CD14-positive monocyte (primary cell): ENCODE results near the gene FITM2. TPM values are rescaled to one million over a fixed set of nuclear protein-coding genes. Genes with fewer than 3 reads are reported as not detected.

Source experiments
- DNase-seq, 3 donors: peaks; one replicate each; pipeline ENCODE4 v3.0.0-alpha.2; 2011 to 2022
- H2AFZ ChIP-seq: 2 replicates; pipeline ENCODE4 v1.6.0; 2012; ENCODE audit warnings: mild to moderate bottlenecking, low read depth, low read length, inconsistent platforms; ENCODE audit not compliant: insufficient read depth, poor library complexity, severe bottlenecking
- H3K27ac ChIP-seq, 2 donors: 1 replicate in 1 of 2; 2 replicates in 1 of 2; pipeline ENCODE4 v1.5.1; 2012 to 2013; ENCODE audit warnings: low read length in 2 of 2, control low read depth in 1 of 2, inconsistent platforms in 1 of 2, low read depth in 1 of 2, mild to moderate bottlenecking in 1 of 2
- H3K27me3 ChIP-seq, 2 donors: one replicate each; pipeline versions ENCODE4 v1.6.0 to v1.6.1; 2011 to 2013; ENCODE audit warnings: low read length in 2 of 2; ENCODE audit not compliant: control insufficient read depth in 2 of 2, insufficient read depth in 2 of 2
- H3K36me3 ChIP-seq, 2 donors: replicated peaks in 1 of 2; 1 replicate in 1 of 2; 2 replicates in 1 of 2; pipeline versions ENCODE4 v1.5.1 to v1.6.1; 2012 to 2013; ENCODE audit warnings: low read length in 2 of 2, control low read depth in 1 of 2, inconsistent platforms in 1 of 2, mild to moderate bottlenecking in 1 of 2; ENCODE audit not compliant: insufficient read depth in 2 of 2, control insufficient read depth in 1 of 2
- H3K4me1 ChIP-seq, 2 donors: 1 replicate in 1 of 2; 2 replicates in 1 of 2; pipeline versions ENCODE4 v1.5.1 to v1.6.1; 2012 to 2013; ENCODE audit warnings: low read length in 2 of 2, control low read depth in 1 of 2, inconsistent platforms in 1 of 2, mild to moderate bottlenecking in 1 of 2, moderate library complexity in 1 of 2; ENCODE audit not compliant: insufficient read depth in 2 of 2, control insufficient read depth in 1 of 2
- H3K4me2 ChIP-seq: replicated peaks from 2 replicates; pipeline ENCODE3; 2012; ENCODE audit warnings: low read length, moderate library complexity, mild to moderate bottlenecking; ENCODE audit not compliant: poor library complexity, severe bottlenecking; ENCODE audit errors: extremely low read depth
- H3K4me3 ChIP-seq, 3 experiments: fragments of 200-600 bp in 1 of 3; sonication (generic) in 1 of 3; replicated peaks in 1 of 3; 1 replicate in 2 of 3; 2 replicates in 1 of 3; pipeline ENCODE4 v1.5.1; 2011 to 2013; ENCODE audit warnings: low read length in 3 of 3, mild to moderate bottlenecking in 3 of 3, control low read depth in 2 of 3, low read depth in 2 of 3, inconsistent platforms in 1 of 3, moderate library complexity in 1 of 3
- H3K79me2 ChIP-seq: 2 replicates; pipeline ENCODE4 v1.6.0; 2012; ENCODE audit warnings: mild to moderate bottlenecking, control low read depth, inconsistent platforms, low read length, moderate library complexity; ENCODE audit not compliant: insufficient read depth
- H3K9ac ChIP-seq: 2 replicates; pipeline ENCODE4 v1.6.0; 2017; ENCODE audit warnings: low read length, mild to moderate bottlenecking; ENCODE audit not compliant: insufficient read depth, poor library complexity, severe bottlenecking
- H3K9me3 ChIP-seq, 2 donors: replicated peaks in 1 of 2; 1 replicate in 1 of 2; 2 replicates in 1 of 2; pipeline versions ENCODE4 v1.5.1 to v1.6.1; 2012 to 2013; ENCODE audit warnings: low read length in 2 of 2, control low read depth in 1 of 2; ENCODE audit not compliant: control insufficient read depth in 1 of 2, insufficient read depth in 1 of 2
- H4K20me1 ChIP-seq: 2 replicates; pipeline ENCODE4 v1.6.0; 2012; ENCODE audit warnings: mild to moderate bottlenecking, low read length, control low read depth, moderate library complexity; ENCODE audit not compliant: insufficient read depth
- H3K27ac Mint-ChIP-seq, 7 donors: one replicate each; pipeline ENCODE4 v1.8.0; 2020; ENCODE audit warnings: mild to moderate bottlenecking in 7 of 7, mixed read lengths in 7 of 7, moderate library complexity in 6 of 7, inconsistent platforms in 2 of 7
- H3K27me3 Mint-ChIP-seq, 3 donors: one replicate each; pipeline ENCODE4 v1.8.0; 2021 to 2022; ENCODE audit warnings: low read depth in 3 of 3, mild to moderate bottlenecking in 3 of 3, mixed read lengths in 3 of 3, moderate library complexity in 3 of 3, inconsistent platforms in 1 of 3
- H3K36me3 Mint-ChIP-seq, 2 donors: one replicate each; pipeline ENCODE4 v1.8.0; 2020; ENCODE audit warnings: mixed read lengths in 2 of 2, inconsistent platforms in 1 of 2, mild to moderate bottlenecking in 1 of 2
- H3K4me1 Mint-ChIP-seq: one replicate; pipeline ENCODE4 v1.8.0; 2020; ENCODE audit warnings: mild to moderate bottlenecking, mixed read lengths
- H3K4me3 Mint-ChIP-seq, 2 donors: one replicate each; pipeline ENCODE4 v1.8.0; 2020; ENCODE audit warnings: mild to moderate bottlenecking in 2 of 2, mixed read lengths in 2 of 2, moderate library complexity in 1 of 2
- H3K9me3 Mint-ChIP-seq, 7 donors: one replicate each; pipeline ENCODE4 v1.8.0; 2020 to 2022; ENCODE audit warnings: mixed read lengths in 7 of 7, mild to moderate bottlenecking in 6 of 7, moderate library complexity in 6 of 7, inconsistent platforms in 2 of 7
- CTCF ChIP-seq: fragments of 200-600 bp; IDR thresholded peaks from one replicate; pipeline ENCODE4 v1.8.0; 2022; ENCODE audit warnings: antibody characterized with exemption, mild to moderate bottlenecking
- WGBS: methylation state at CpG from one replicate; pipeline ENCODE4 v1.1.5; 2013; ENCODE audit warnings: missing lambda C conversion rate; ENCODE audit not compliant: insufficient coverage; 5-methylcytosine and 5-hydroxymethylcytosine counted together
- intact Hi-C, 2 donors: fragments of 100-400 bp; cut with micrococcal nuclease; formaldehyde crosslinking; loops; one replicate each; pipeline versions ENCODE4 v1.15.0 to v1.15.1; 2023
- polyA plus RNA-seq, 3 donors: library from polyadenylated mRNA; depleted of rRNA in 1 of 3; unstranded in 2 of 3; stranded (reverse) in 1 of 3; fragments of 300-500 nt in 2 of 3; fragments of >200 nt in 1 of 3; fragmentation: Illumina TruSeq in 2 of 3; gene quantifications; 1 replicate in 2 of 3; 2 replicates in 1 of 3; pipeline ENCODE4 v1.2.3, GENCODE V29; 2012 to 2021

Gene FITM2
- polyA plus RNA-seq, 3 donors, result 0.32 to 2.2 (median 0.69) TPM

GRCh38 chr20:44304383-44304782, 6.6 kb downstream of the FITM2 start:
- H3K27ac Mint-ChIP-seq, result no peak overlapping the region
- H3K9me3 Mint-ChIP-seq, result peaks cover 0 to 3% (median 0%) of the 10 kb centered on the region in 7 donors
- no peak for TF ChIP-seq CTCF
- H3K4me1 Mint-ChIP-seq, result peaks cover under 1% of the 10 kb centered on the region
- H3K4me2 ChIP-seq, result no peak overlapping the region
- no peak for DNase-seq
- H3K27me3 Mint-ChIP-seq, result peaks cover 0 to 3% (median 2%) of the 10 kb centered on the region in 3 donors
- intact Hi-C loops, result loop anchor here in 1 of 2 donors (10.0 kb wide), 1 partner anchor 840 kb away; no protein-coding TSS in a partner anchor
- H3K27ac ChIP-seq, result no peak overlapping the region
- H2AFZ ChIP-seq, result no peak overlapping the region
- no peaks in the 10 kb centered on the region for H3K9me3 ChIP-seq
- H3K36me3 ChIP-seq, result no peaks in the 10 kb centered on the region
- H3K79me2 ChIP-seq, result no peaks in the 10 kb centered on the region
- peaks cover 0 to under 1% of the 10 kb centered on the region in 2 donors for H3K4me1 ChIP-seq
- H4K20me1 ChIP-seq, result no peaks in the 10 kb centered on the region
- H3K27me3 ChIP-seq, result no peaks in the 10 kb centered on the region
- no peak overlapping the region for H3K9ac ChIP-seq
- H3K4me3 ChIP-seq, result no peak overlapping the region
- H3K4me3 Mint-ChIP-seq, result no peak overlapping the region
- H3K36me3 Mint-ChIP-seq, result peaks cover 3 to 9% of the 10 kb centered on the region in 2 donors

GRCh38 chr20:44302736-44303135, 8.3 kb downstream of the FITM2 start:
- Histone ChIP-seq H3K9me3 (no peaks in the 10 kb centered on the region), H3K27ac (no peak overlapping the region), H3K4me2 (no peak overlapping the region), H4K20me1 (no peaks in the 10 kb centered on the region), H3K9ac (no peak overlapping the region), H3K79me2 (no peaks in the 10 kb centered on the region), H3K27me3 (no peaks in the 10 kb centered on the region), H2AFZ (no peak overlapping the region), H3K36me3 (no peaks in the 10 kb centered on the region), H3K4me3 (no peak overlapping the region), H3K4me1 (no peaks in the 10 kb centered on the region)
- no peaks in the 10 kb centered on the region for H3K4me1 Mint-ChIP-seq
- no peak for DNase-seq
- no peak for TF ChIP-seq CTCF
- no peak overlapping the region for H3K27ac Mint-ChIP-seq
- WGBS, result 89% methylated on average over 3 of the region's 8 CpGs
- H3K4me3 Mint-ChIP-seq, result no peak overlapping the region
- intact Hi-C loops, result loop anchor here in 1 of 2 donors (10.0 kb wide), 1 partner anchor 838 kb away; no protein-coding TSS in a partner anchor
- H3K36me3 Mint-ChIP-seq, result peaks cover 3 to 9% of the 10 kb centered on the region in 2 donors
- H3K27me3 Mint-ChIP-seq, result peaks cover 0 to 3% (median 2%) of the 10 kb centered on the region in 3 donors
- peaks cover 0 to 3% (median 0%) of the 10 kb centered on the region in 7 donors for H3K9me3 Mint-ChIP-seq
